NCI-H1694 treated with DMSO at 0.1 percent for 48 hours (cell line): ENCODE measurements around the gene JAK3.
A peak's percentile ranks its signal among the peaks of the same experiment; 100 is the strongest.

Source experiments
- DNase-seq: peaks from one replicate; lab custom pipeline; 2025; lab: John Stamatoyannopoulos, UW

JAK3 gene

GRCh38 chr19:17865364-17866311 is 17.9 kb upstream of the JAK3 start:
- DNase-seq = no peak

- no peak for DNase-seq
Measured at GRCh38 chr19:17863520-17864182, 15.9 kb upstream of the JAK3 start.

GRCh38 chr19:17862711-17863519 is 15.1 kb upstream of the JAK3 start:
- DNase-seq = no peak

- DNase-seq = no peak
Measured at GRCh38 chr19:17861542-17862402, 14.0 kb upstream of the JAK3 start.

GRCh38 chr19:17860993-17861360 is 13.2 kb upstream of the JAK3 start:
- no peak for DNase-seq

- DNase-seq = no peak
Measured at GRCh38 chr19:17860331-17860992, 12.7 kb upstream of the JAK3 start.

- peak; percentile 97 for DNase-seq
Measured at GRCh38 chr19:17859533-17860330, 11.9 kb upstream of the JAK3 start, which contains the start of gene RPL18A. Gene RPL18A (plus strand): TSS chr19:17859910. CDS start chr19:17859957, 47 bp downstream.

GRCh38 chr19:17855280-17856152 is 7.7 kb upstream of the JAK3 start:
- peak; percentile 25 for DNase-seq

GRCh38 chr19:17854061-17854460 is 6.3 kb upstream of the JAK3 start:
- DNase-seq = no peak

GRCh38 chr19:17848595-17849292 is 962 bp upstream of the JAK3 start:
- no peak for DNase-seq

GRCh38 chr19:17846146-17846545 is 1.6 kb downstream of the JAK3 start:
- no peak for DNase-seq

GRCh38 chr19:17843908-17844490 is 3.8 kb downstream of the JAK3 start:
- DNase-seq = no peak

GRCh38 chr19:17843292-17843827 is 4.4 kb downstream of the JAK3 start:
- no peak for DNase-seq

- DNase-seq = no peak
Measured at GRCh38 chr19:17842663-17843291, 5.0 kb downstream of the JAK3 start.

- DNase-seq = peak; percentile 61
Measured at GRCh38 chr19:17841810-17842662, 5.7 kb downstream of the JAK3 start.

GRCh38 chr19:17841371-17841809 is 6.4 kb downstream of the JAK3 start:
- no peak for DNase-seq
